Activated B cell treated with CpG ODN at 0.5 μM for 24 hours (primary cell): Measurements from ENCODE around the gene FAM177B. TPM values are rescaled to one million over a fixed set of nuclear protein-coding genes. Genes with fewer than 3 reads are reported as not detected.

ENCODE experiments used
- ATAC-seq: fragments of 200-7000 bp; cut with Tn5 transposase; one replicate; pipeline ENCODE4 v1.10.0; 2021; ENCODE audit warnings: low read depth, mild to moderate bottlenecking, moderate library complexity
- CTCF ChIA-PET: fragments of 350-600 bp; sonication (Branson Sonifier 250); formaldehyde crosslinking; loops from one replicate; lab custom pipeline; 2021; ENCODE audit warnings: antibody characterized with exemption; lab: Charles Lee
- POLR2A ChIA-PET: fragments of 350-600 bp; sonication (Branson Sonifier 250); formaldehyde crosslinking; loops from one replicate; lab custom pipeline; 2021; ENCODE audit warnings: antibody characterized with exemption; lab: Charles Lee
- DNase-seq: peaks from one replicate; pipeline ENCODE4 v3.0.0; 2022
- H3K27ac Mint-ChIP-seq: one replicate; pipeline ENCODE4 v1.8.0; 2020; ENCODE audit warnings: mixed read lengths
- H3K27me3 Mint-ChIP-seq: one replicate; pipeline ENCODE4 v1.8.0; 2021; ENCODE audit warnings: mixed read lengths
- H3K36me3 Mint-ChIP-seq: one replicate; pipeline ENCODE4 v1.8.0; 2021; ENCODE audit warnings: low read depth, mixed read lengths
- H3K4me1 Mint-ChIP-seq: one replicate; pipeline ENCODE4 v1.8.0; 2021; ENCODE audit warnings: mixed read lengths
- H3K4me3 Mint-ChIP-seq: one replicate; pipeline ENCODE4 v1.8.0; 2020; ENCODE audit warnings: mild to moderate bottlenecking, mixed read lengths
- H3K9me3 Mint-ChIP-seq: one replicate; pipeline ENCODE4 v1.8.0; 2020; ENCODE audit warnings: mixed read lengths
- intact Hi-C: fragments of 100-400 bp; cut with micrococcal nuclease; formaldehyde crosslinking; loops from one replicate; pipeline ENCODE4 v1.15.1; 2024
- total RNA-seq: library from RNA; stranded (reverse); gene quantifications from 2 replicates; pipeline ENCODE4 v1.2.3, GENCODE V29; 2022
- TF ChIP-seq, protein P1 (sequence below): fragments of 200-600 bp; IDR thresholded peaks from one replicate; pipeline ENCODE4 v1.8.0; 2022; ENCODE audit warnings: antibody characterized with exemption, mild to moderate bottlenecking

The FAM177B gene
- total RNA-seq, 1 donor from 2014 or later: 3.5 TPM

DNA sequence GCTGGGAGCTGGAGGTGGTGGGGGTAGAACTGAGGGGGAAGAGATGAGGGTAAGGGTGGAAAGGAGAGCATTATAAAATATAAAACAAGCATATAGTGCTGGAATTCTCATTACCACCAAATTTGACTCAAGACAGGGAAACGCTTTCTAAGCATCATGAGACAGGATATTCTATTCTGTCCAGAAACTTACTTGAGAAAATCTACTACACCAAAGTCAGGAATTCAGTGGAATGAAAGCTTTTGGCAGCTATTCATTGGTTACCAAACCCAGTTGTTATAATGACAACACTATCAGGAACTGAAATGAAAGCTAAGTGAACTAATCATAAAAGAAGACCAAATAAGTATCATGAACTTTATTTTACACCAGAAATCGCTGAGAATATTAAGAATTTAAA is 39.2 kb upstream of the FAM177B start:
- peaks cover 49% of the 10 kb centered on the region for H3K36me3 Mint-ChIP-seq

DNA sequence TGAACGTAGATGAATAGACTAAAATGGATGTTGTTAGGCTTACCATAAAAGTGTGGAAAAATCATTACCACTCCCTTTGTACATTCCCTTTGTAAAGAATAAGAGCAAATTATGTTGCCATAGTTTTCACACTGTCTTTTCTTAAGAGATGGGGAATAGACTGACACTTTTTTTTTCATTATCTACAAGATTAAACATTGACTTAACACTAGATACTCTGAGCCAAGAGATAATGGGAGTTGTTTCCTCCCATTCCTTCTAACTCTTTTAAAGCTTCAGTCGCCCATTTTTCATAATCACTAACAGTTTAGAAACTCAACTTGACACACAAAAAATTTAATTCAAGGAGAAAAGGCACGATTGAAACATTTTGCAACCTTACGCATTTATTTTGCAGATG is 34.8 kb upstream of the FAM177B start:
- Mint-ChIP-seq H3K4me3 (no peak overlapping the region), H3K27ac (no peak overlapping the region), H3K9me3 (peaks cover 5% of the 10 kb centered on the region), H3K4me1 (peaks cover 38% of the 10 kb centered on the region), H3K27me3 (no peaks in the 10 kb centered on the region), H3K36me3 (peaks cover 67% of the 10 kb centered on the region)
- no peak for ATAC-seq
- TF ChIP-seq, protein P1, sequence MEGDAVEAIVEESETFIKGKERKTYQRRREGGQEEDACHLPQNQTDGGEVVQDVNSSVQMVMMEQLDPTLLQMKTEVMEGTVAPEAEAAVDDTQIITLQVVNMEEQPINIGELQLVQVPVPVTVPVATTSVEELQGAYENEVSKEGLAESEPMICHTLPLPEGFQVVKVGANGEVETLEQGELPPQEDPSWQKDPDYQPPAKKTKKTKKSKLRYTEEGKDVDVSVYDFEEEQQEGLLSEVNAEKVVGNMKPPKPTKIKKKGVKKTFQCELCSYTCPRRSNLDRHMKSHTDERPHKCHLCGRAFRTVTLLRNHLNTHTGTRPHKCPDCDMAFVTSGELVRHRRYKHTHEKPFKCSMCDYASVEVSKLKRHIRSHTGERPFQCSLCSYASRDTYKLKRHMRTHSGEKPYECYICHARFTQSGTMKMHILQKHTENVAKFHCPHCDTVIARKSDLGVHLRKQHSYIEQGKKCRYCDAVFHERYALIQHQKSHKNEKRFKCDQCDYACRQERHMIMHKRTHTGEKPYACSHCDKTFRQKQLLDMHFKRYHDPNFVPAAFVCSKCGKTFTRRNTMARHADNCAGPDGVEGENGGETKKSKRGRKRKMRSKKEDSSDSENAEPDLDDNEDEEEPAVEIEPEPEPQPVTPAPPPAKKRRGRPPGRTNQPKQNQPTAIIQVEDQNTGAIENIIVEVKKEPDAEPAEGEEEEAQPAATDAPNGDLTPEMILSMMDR: no peak
- ChIA-PET CTCF (no interaction called here), POLR2A (no interaction called here)
- intact Hi-C loops: no loop called here
- no peak for DNase-seq

More for the DNA sequence above, 39.2 kb upstream of the FAM177B start:
- intact Hi-C loops: loop anchor here (2.0 kb wide), 1 partner anchor 13 kb away; no protein-coding TSS in a partner anchor
- no peaks in the 10 kb centered on the region for H3K9me3 Mint-ChIP-seq
- no peak overlapping the region for H3K4me3 Mint-ChIP-seq
- POLR2A ChIA-PET: interaction anchor here (0.7 kb wide), 1 partner anchor 32 kb away, joined by 8 read pairs; no protein-coding TSS in a partner anchor
- ATAC-seq (no peak), DNase-seq (no peak)
- H3K27me3 Mint-ChIP-seq: no peaks in the 10 kb centered on the region
- H3K4me1 Mint-ChIP-seq: peaks cover 28% of the 10 kb centered on the region
- H3K27ac Mint-ChIP-seq: no peak overlapping the region
- TF ChIP-seq, protein P1: no peak
- CTCF ChIA-PET: interaction anchor here (1.7 kb wide), 1 partner anchor 44 kb away, joined by 3 read pairs; no protein-coding TSS in a partner anchor

DNA sequence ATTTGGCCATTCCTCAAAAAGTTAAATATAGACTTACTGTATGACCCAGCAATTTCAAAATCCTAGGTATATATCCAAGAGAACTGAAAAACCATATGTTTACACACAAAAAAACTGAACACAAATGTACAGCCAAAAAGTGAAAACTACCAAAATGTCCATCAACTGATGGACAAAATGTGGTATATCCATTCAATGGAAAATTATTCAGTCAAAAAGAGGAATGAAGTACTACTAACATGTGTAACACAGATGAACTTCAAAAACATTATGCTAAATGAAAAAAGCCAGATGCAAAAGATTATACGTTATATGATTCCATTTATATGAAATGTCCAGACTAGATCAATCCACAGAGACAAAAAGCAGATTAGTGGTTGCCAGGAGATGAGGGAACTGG is 32.7 kb upstream of the FAM177B start:
- POLR2A ChIA-PET: interaction anchor here (1.2 kb wide), 1 partner anchor 9 kb away, joined by 5 read pairs; the partner anchor contains the start of genes AIDA and BROX
- H3K36me3 Mint-ChIP-seq: peaks cover 70% of the 10 kb centered on the region
- ATAC-seq: no peak
- no peak for DNase-seq
- intact Hi-C loops: no loop called here
- H3K4me1 Mint-ChIP-seq: peaks cover 51% of the 10 kb centered on the region
- H3K27ac Mint-ChIP-seq: no peak overlapping the region
- H3K27me3 Mint-ChIP-seq: no peaks in the 10 kb centered on the region
- TF ChIP-seq, protein P1: no peak
- no peak overlapping the region for H3K4me3 Mint-ChIP-seq
- peaks cover 5% of the 10 kb centered on the region for H3K9me3 Mint-ChIP-seq
- CTCF ChIA-PET: no interaction called here

DNA sequence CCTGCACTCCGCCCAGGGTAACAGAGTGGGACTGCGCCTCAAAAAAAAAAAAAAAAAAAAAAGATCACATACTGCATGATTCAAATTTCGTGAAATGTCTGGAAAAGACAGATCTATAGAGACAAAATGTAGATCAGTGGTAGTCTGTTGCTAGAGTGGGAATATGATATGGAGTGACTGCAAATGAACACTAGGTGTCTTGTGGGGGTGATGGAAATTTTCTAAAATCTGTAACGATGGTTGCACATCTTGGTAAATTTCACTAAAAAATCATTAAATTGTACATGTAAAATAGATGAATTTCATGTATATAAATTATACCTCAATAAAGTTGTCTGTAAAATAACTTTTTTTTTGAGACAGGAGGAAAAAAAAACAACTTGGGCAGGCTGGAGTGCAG is 30.2 kb upstream of the FAM177B start:
- TF ChIP-seq, protein P1: no peak
- ATAC-seq (no peak), DNase-seq (no peak)
- Mint-ChIP-seq H3K27ac (peak overlapping the region; percentile 0), H3K4me1 (peaks cover 72% of the 10 kb centered on the region), H3K4me3 (no peak overlapping the region), H3K36me3 (peaks cover 69% of the 10 kb centered on the region), H3K9me3 (peaks cover 5% of the 10 kb centered on the region), H3K27me3 (no peaks in the 10 kb centered on the region)
- ChIA-PET POLR2A (no interaction called here), CTCF (no interaction called here)
- intact Hi-C loops: no loop called here

DNA sequence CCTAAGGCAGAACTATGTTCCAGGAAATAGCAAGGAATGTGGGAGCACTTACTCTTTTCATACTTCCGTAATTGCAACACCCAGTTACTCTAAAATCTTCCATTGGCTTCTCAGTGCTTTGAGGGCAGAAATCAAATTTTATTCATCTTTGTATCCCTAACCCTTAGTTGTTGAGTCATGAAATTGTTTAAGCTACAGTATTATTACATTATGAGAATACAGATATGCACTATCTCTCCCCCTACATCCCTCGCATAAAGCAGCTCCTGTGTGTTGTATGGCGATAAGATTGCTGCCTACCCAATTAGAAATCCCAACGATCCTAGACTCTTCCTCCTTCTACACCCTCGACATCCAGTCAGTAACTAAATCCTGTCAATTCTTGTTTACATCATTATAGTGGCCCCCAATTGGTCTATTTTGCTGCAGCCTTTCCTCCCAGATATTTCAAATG is 27.3 kb upstream of the FAM177B start:
- peak overlapping the region; percentile 93 for H3K4me3 Mint-ChIP-seq
- POLR2A ChIA-PET: interaction anchor here (7.7 kb wide), 1 partner anchor 23 kb away, joined by 127 read pairs; no protein-coding TSS in a partner anchor
- TF ChIP-seq, protein P1: no peak
- no peaks in the 10 kb centered on the region for H3K27me3 Mint-ChIP-seq
- ATAC-seq: no peak
- peaks cover 59% of the 10 kb centered on the region for H3K36me3 Mint-ChIP-seq
- DNase-seq: no peak
- peaks cover 66% of the 10 kb centered on the region for H3K4me1 Mint-ChIP-seq
- H3K9me3 Mint-ChIP-seq: no peaks in the 10 kb centered on the region
- H3K27ac Mint-ChIP-seq: peak overlapping the region; percentile 61
- intact Hi-C loops: loop anchor here (2.0 to 10.0 kb wide), 3 partner anchors 13 to 1267 kb away; partner anchors contain the start of gene TP53BP2
- CTCF ChIA-PET: no interaction called here
